Thyroid gland (tissue), 4 donors: ENCODE results near the gene NRG3.

ENCODE experiments used
- POLR2A ChIP-seq, 2 donors: fragments of 450-650 bp; IDR thresholded peaks; one replicate each; pipeline ENCODE4 v1.6.1; 2017; ENCODE audit warnings: antibody characterized with exemption in 2 of 2, mild to moderate bottlenecking in 2 of 2, moderate library complexity in 1 of 2
- TF ChIP-seq, protein P1 (sequence below), 6 experiments: fragments of 200-600 bp in 3 of 6; fragments of 450-650 bp in 3 of 6; sonication (generic) in 3 of 6; IDR thresholded peaks; one replicate each; pipeline ENCODE4 v1.5.1; 2016 to 2019; ENCODE audit warnings: antibody characterized with exemption in 6 of 6, mild to moderate bottlenecking in 2 of 6, inconsistent platforms in 1 of 6, moderate library complexity in 1 of 6

GRCh38 chr10:81900989-81901388 lies 26.0 kb downstream of the NRG3 start:
- TF ChIP-seq, protein P1, sequence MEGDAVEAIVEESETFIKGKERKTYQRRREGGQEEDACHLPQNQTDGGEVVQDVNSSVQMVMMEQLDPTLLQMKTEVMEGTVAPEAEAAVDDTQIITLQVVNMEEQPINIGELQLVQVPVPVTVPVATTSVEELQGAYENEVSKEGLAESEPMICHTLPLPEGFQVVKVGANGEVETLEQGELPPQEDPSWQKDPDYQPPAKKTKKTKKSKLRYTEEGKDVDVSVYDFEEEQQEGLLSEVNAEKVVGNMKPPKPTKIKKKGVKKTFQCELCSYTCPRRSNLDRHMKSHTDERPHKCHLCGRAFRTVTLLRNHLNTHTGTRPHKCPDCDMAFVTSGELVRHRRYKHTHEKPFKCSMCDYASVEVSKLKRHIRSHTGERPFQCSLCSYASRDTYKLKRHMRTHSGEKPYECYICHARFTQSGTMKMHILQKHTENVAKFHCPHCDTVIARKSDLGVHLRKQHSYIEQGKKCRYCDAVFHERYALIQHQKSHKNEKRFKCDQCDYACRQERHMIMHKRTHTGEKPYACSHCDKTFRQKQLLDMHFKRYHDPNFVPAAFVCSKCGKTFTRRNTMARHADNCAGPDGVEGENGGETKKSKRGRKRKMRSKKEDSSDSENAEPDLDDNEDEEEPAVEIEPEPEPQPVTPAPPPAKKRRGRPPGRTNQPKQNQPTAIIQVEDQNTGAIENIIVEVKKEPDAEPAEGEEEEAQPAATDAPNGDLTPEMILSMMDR (IDR thresholded peaks at IDR 0.05) = no peak
- TF ChIP-seq POLR2A (IDR thresholded peaks at IDR 0.05) = no peak
